Measurements from ENCODE around the gene ZCCHC2. TPM values are rescaled to one million over a fixed set of nuclear protein-coding genes. Genes with fewer than 3 reads are reported as not detected.

ZCCHC2 gene
- total and polyA plus RNA-seq, 2 of the 13 experiments (the other 11 are each of a cell fraction or from before 2014, with no cell fraction given), result 62.5 to 76.1 TPM

DNA sequence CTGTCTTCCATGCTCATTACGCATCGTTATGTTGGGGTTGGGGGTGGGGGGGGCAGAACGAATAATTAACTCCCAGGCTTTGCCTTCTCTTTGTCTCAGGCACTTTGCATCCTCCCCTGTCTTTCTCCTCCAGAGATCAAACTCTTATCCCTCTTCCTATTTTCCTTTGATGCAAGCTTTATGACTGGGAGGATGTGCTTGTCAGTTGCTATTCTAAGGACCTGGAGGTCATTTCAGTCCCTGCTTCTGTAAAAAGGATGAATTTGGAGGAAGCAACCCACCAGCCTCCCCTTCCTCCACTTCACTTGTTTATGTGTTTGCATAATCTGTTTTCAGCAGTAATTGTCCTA, 87.5 kb downstream of the ZCCHC2 start:
- Histone ChIP-seq H3K4me3 (replicated peaks in 1 of 3; ENCODE audit: insufficient read depth in 1 of 3, low read depth in 2 of 3, low read length in 3 of 3) (no peak overlapping the region), H2AFZ (ENCODE audit: low read length) (no peak overlapping the region), H3K27ac (ENCODE audit: extremely low read length, insufficient read depth, low read length) (no peak overlapping the region), H3K36me3 (replicated peaks in 1 of 2; ENCODE audit: control insufficient read depth in 1 of 2, insufficient read depth in 2 of 2, low read length in 2 of 2) (no peaks in the 10 kb centered on the region), H4K20me1 (ENCODE audit: insufficient read depth, low read length) (no peaks in the 10 kb centered on the region), H3K4me2 (ENCODE audit: low read depth, low read length) (no peak overlapping the region), H3K9me3 (ENCODE audit: low read length) (peaks cover 6% of the 10 kb centered on the region; the same call in 1 of the 2 replicates), H3K9ac (ENCODE audit: insufficient read depth, low read depth, low read length) (no peak overlapping the region), H3K79me2 (ENCODE audit: insufficient read depth, low read length) (no peaks in the 10 kb centered on the region), H3K4me1 (ENCODE audit: insufficient read depth, low read length) (peaks cover 38% of the 10 kb centered on the region), H3K27me3 (ENCODE audit: control insufficient read depth in 1 of 2, insufficient read depth in 2 of 2, low read length in 2 of 2) (peaks cover 7 to 34% of the 10 kb centered on the region in 2 experiments; a peak in 4 of 5 replicates)
- ChIA-PET POLR2A (no interaction called here), CTCF (ENCODE audit: low intra/inter-chr PET ratio, low total read pairs) (no interaction called here)
- DNase-seq (ENCODE audit: low spot score) (no peak), FAIRE-seq (no peak), ATAC-seq (no peak)
- in situ Hi-C loops (cut with HindIII; ENCODE audit: extremely low pct_ligation_motif_present, low pct_unique_long_range_greater_than_20kb) (loop anchor here (25.0 kb wide), 1 partner anchor 377 kb away; no protein-coding TSS in a partner anchor), intact Hi-C loops (cut with micrococcal nuclease; ENCODE audit: unreplicated experiment) (no loop called here)
- 57% methylated on average over 3 of the region's 3 CpGs for WGBS (ENCODE audit: low lambda C conversion rate)
- no TSS peak for BruUV-seq (replicated peaks)
- TF ChIP-seq CEBPG (CRISPR knock-in tag; IDR thresholded peaks at IDR 0.05) (no peak), SOX13 (IDR thresholded peaks at IDR 0.05) (no peak), SOX13 (CRISPR knock-in tag; conservative IDR thresholded peaks at IDR 0.05 in 1 of 2, IDR thresholded peaks at IDR 0.05 in 1 of 2) (no peak), ZNF720 (CRISPR knock-in tag; IDR thresholded peaks at IDR 0.05) (no peak), MZF1 (CRISPR knock-in tag; IDR thresholded peaks at IDR 0.05; ENCODE audit: borderline replicate concordance) (no peak)
- TF ChIP-seq, protein P1, sequence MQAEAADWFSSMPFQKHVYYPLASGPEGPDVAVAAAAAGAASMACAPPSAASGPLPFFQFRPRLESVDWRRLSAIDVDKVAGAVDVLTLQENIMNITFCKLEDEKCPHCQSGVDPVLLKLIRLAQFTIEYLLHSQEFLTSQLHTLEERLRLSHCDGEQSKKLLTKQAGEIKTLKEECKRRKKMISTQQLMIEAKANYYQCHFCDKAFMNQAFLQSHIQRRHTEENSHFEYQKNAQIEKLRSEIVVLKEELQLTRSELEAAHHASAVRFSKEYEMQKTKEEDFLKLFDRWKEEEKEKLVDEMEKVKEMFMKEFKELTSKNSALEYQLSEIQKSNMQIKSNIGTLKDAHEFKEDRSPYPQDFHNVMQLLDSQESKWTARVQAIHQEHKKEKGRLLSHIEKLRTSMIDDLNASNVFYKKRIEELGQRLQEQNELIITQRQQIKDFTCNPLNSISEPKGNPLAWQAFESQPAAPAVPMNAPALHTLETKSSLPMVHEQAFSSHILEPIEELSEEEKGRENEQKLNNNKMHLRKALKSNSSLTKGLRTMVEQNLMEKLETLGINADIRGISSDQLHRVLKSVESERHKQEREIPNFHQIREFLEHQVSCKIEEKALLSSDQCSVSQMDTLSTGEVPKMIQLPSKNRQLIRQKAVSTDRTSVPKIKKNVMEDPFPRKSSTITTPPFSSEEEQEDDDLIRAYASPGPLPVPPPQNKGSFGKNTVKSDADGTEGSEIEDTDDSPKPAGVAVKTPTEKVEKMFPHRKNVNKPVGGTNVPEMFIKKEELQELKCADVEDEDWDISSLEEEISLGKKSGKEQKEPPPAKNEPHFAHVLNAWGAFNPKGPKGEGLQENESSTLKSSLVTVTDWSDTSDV (CRISPR knock-in tag; IDR thresholded peaks at IDR 0.05), result no peak
- TF ChIP-seq, protein P2, sequence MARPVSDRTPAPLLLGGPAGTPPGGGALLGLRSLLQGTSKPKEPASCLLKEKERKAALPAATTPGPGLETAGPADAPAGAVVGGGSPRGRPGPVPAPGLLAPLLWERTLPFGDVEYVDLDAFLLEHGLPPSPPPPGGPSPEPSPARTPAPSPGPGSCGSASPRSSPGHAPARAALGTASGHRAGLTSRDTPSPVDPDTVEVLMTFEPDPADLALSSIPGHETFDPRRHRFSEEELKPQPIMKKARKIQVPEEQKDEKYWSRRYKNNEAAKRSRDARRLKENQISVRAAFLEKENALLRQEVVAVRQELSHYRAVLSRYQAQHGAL (CRISPR knock-in tag; IDR thresholded peaks at IDR 0.05; ENCODE audit: not compliant biosample characterization), result no peak
- TF ChIP-seq, protein P3, sequence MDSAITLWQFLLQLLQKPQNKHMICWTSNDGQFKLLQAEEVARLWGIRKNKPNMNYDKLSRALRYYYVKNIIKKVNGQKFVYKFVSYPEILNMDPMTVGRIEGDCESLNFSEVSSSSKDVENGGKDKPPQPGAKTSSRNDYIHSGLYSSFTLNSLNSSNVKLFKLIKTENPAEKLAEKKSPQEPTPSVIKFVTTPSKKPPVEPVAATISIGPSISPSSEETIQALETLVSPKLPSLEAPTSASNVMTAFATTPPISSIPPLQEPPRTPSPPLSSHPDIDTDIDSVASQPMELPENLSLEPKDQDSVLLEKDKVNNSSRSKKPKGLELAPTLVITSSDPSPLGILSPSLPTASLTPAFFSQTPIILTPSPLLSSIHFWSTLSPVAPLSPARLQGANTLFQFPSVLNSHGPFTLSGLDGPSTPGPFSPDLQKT (CRISPR knock-in tag; IDR thresholded peaks at IDR 0.05; ENCODE audit: borderline replicate concordance), result no peak
